RWPE2 (cell line): ENCODE results near the gene CD2.

Experiments used
- ATAC-seq: fragments of 200-7000 bp; cut with Tn5 transposase; 3 replicates; pipeline ENCODE4 v1.9.1; 2021; ENCODE audit warnings: low read depth
- DNase-seq: peaks from one replicate; pipeline ENCODE4 v3.0.0-alpha.2; 2020; ENCODE audit warnings: low spot score
- H3K27ac ChIP-seq: fragments of 450-650 bp; 2 replicates; pipeline ENCODE4 v1.5.1; 2017; ENCODE audit warnings: mild to moderate bottlenecking; ENCODE audit not compliant: poor library complexity, severe bottlenecking
- H3K27me3 ChIP-seq: fragments of 250-450 bp; sonication (Bioruptor Pico); 2 replicates; pipeline ENCODE4 v1.5.1; 2021; ENCODE audit warnings: mild to moderate bottlenecking, moderate library complexity; ENCODE audit not compliant: insufficient read depth, poor library complexity, severe bottlenecking
- H3K36me3 ChIP-seq: fragments of 250-450 bp; sonication (Bioruptor Pico); 2 replicates; pipeline ENCODE4 v1.5.1; 2020; ENCODE audit warnings: low read depth, mild to moderate bottlenecking, moderate library complexity
- H3K4me1 ChIP-seq: fragments of 250-450 bp; sonication (Bioruptor Pico); 2 replicates; pipeline ENCODE4 v1.5.1; 2021; ENCODE audit warnings: mild to moderate bottlenecking, moderate library complexity; ENCODE audit not compliant: insufficient read depth, poor library complexity, severe bottlenecking
- H3K4me3 ChIP-seq: fragments of 250-450 bp; sonication (Bioruptor Pico); 2 replicates; pipeline ENCODE4 v1.5.1; 2021; ENCODE audit warnings: mild to moderate bottlenecking, moderate library complexity; ENCODE audit not compliant: severe bottlenecking
- H3K9me3 ChIP-seq: fragments of 250-450 bp; sonication (Bioruptor Pico); 2 replicates; pipeline ENCODE4 v1.5.1; 2021; ENCODE audit warnings: mild to moderate bottlenecking, moderate library complexity; ENCODE audit not compliant: severe bottlenecking
- CTCF ChIP-seq: fragments of 450-650 bp; IDR thresholded peaks from one replicate; pipeline ENCODE4 v1.5.1; 2017; ENCODE audit warnings: mild to moderate bottlenecking, moderate library complexity; ENCODE audit not compliant: poor library complexity, severe bottlenecking

Gene CD2

GRCh38 chr1:116785006-116785405, 30.8 kb downstream of the CD2 start:
- DNase-seq: no peak
- no peak overlapping the region for H3K27ac ChIP-seq
- H3K4me1 ChIP-seq: no peaks in the 10 kb centered on the region
- no peaks in the 10 kb centered on the region for H3K36me3 ChIP-seq
- H3K4me3 ChIP-seq: no peak overlapping the region
- no peaks in the 10 kb centered on the region for H3K27me3 ChIP-seq
- ATAC-seq: no peak
- no peak for TF ChIP-seq CTCF
- no peaks in the 10 kb centered on the region for H3K9me3 ChIP-seq

- no peak for ATAC-seq
- H3K9me3 ChIP-seq: no peaks in the 10 kb centered on the region
- H3K36me3 ChIP-seq: no peaks in the 10 kb centered on the region
- no peak overlapping the region for H3K27ac ChIP-seq
- no peaks in the 10 kb centered on the region for H3K4me1 ChIP-seq
- H3K4me3 ChIP-seq: no peak overlapping the region
- no peaks in the 10 kb centered on the region for H3K27me3 ChIP-seq
- DNase-seq: no peak
- no peak for TF ChIP-seq CTCF
Observed at GRCh38 chr1:116786049-116786448, 31.8 kb downstream of the CD2 start.

GRCh38 chr1:116791727-116792126, 37.5 kb downstream of the CD2 start:
- ATAC-seq (no peak), DNase-seq (no peak)
- TF ChIP-seq CTCF: no peak
- Histone ChIP-seq H3K27ac (no peak overlapping the region), H3K36me3 (no peaks in the 10 kb centered on the region), H3K4me3 (no peak overlapping the region), H3K27me3 (no peaks in the 10 kb centered on the region), H3K9me3 (no peaks in the 10 kb centered on the region), H3K4me1 (no peaks in the 10 kb centered on the region)

DNA sequence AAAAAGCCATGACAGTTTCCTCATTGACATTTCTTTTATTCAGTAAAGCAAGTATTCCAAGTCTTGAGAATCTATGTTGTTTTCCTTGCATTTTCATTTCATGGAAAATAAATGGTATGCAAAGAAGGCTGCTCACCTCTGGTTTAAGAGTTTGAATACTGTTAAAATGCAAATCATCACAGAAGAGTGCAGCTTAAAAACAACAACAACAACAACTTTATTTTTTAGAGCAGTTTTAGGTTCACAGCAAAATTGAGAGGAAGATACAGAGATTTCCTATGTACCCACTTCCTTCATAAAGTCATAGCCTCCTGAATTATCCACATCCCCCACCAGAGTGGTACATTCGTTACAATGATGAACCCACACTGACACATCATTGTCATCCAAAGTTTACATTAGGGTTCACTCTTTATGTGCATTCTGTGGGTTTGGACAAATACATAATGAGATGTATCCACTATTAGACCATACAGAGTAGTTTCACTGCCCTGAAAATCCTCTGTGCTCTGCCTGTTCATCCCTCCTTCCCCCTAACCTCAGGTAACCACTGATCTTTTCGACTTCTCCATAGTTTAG, 39.2 kb downstream of the CD2 start:
- Histone ChIP-seq H3K4me3 (no peak overlapping the region), H3K27ac (no peak overlapping the region), H3K9me3 (no peaks in the 10 kb centered on the region), H3K36me3 (no peaks in the 10 kb centered on the region), H3K4me1 (no peaks in the 10 kb centered on the region), H3K27me3 (no peaks in the 10 kb centered on the region)
- DNase-seq (no peak), ATAC-seq (no peak)
- no peak for TF ChIP-seq CTCF

DNA sequence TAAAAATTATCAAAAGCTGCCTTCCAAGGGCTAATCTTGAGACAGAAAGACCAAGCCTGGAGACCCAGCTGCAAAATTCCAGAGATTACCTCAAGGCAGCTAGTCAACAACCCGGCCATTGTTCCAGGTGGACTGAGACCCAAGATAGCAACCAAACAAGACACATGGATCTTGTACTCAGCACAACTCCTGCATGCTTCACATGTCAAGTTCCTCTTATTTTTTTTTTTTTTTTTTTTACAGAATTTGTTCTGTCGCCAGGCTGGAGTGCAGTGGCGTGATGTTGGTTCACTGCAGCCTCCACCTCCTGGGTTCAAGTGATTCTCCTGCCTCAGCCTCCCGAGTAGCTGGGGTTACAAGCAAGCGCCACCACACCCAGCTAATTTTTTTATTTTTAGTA, 40.1 kb downstream of the CD2 start:
- DNase-seq: no peak
- Histone ChIP-seq H3K27ac (no peak overlapping the region), H3K36me3 (no peaks in the 10 kb centered on the region), H3K9me3 (no peaks in the 10 kb centered on the region), H3K4me3 (no peak overlapping the region), H3K27me3 (no peaks in the 10 kb centered on the region), H3K4me1 (no peaks in the 10 kb centered on the region)
- ATAC-seq: no peak
- no peak for TF ChIP-seq CTCF
